HEK293 (cell line): Measurements from ENCODE around the gene PTMA.

Experiments used
- CTCF ChIA-PET: fragments of 350-600 bp; formaldehyde crosslinking; extraction: SDS; loops from one replicate; lab custom pipeline; 2021; ENCODE audit warnings: antibody characterized with exemption; lab: Yijun Ruan, JAX
- POLR2A ChIA-PET: fragments of 300-600 bp; formaldehyde crosslinking; extraction: SDS; loops from one replicate; lab custom pipeline; 2020; ENCODE audit warnings: antibody characterized with exemption, inconsistent platforms; lab: Yijun Ruan, JAX
- H3K27ac ChIP-seq: fragments of 200-500 bp; sonication (Bioruptor generic); 2 replicates; pipeline ENCODE4 v1.5.1; 2014; ENCODE audit warnings: low read depth, low read length, control low read depth, inconsistent platforms; ENCODE audit errors: extremely low read depth
- H3K36me3 ChIP-seq, 2 experiments: fragments of 200-500 bp in 1 of 2; sonication (Bioruptor generic) in 1 of 2; 1 replicate in 1 of 2; 2 replicates in 1 of 2; pipeline ENCODE4 v1.5.1; 2014 to 2017; ENCODE audit warnings: inconsistent platforms in 2 of 2, low read length in 2 of 2; ENCODE audit not compliant: control insufficient read depth in 2 of 2, insufficient read depth in 1 of 2
- H3K4me1 ChIP-seq: fragments of 200-500 bp; sonication (Bioruptor generic); 2 replicates; pipeline ENCODE4 v1.5.1; 2014; ENCODE audit warnings: mild to moderate bottlenecking, low read length, inconsistent platforms; ENCODE audit not compliant: control insufficient read depth, insufficient read depth
- H3K4me3 ChIP-seq: 2 replicates; pipeline ENCODE4 v1.5.1; 2011; ENCODE audit warnings: low read depth, mild to moderate bottlenecking, control low read depth, low read length, moderate library complexity
- H3K9me3 ChIP-seq: fragments of 200-500 bp; sonication (Bioruptor generic); 2 replicates; pipeline ENCODE4 v1.5.1; 2014; ENCODE audit warnings: low read depth, low read length, inconsistent platforms; ENCODE audit not compliant: control insufficient read depth, insufficient read depth
- BCL11B ChIP-seq: fragments of 450-650 bp; formaldehyde crosslinking; IDR thresholded peaks from 2 replicates; pipeline ENCODE4 v1.5.1; 2016; ENCODE audit warnings: low read depth, missing biosample characterization, missing genetic modification characterization
- IKZF3 ChIP-seq: fragments of 450-650 bp; IDR thresholded peaks from 2 replicates; pipeline ENCODE4 v1.5.0; 2018; ENCODE audit warnings: missing biosample characterization, mild to moderate bottlenecking, missing genetic modification characterization, moderate library complexity
- MEIS1 ChIP-seq: sonication (generic); formaldehyde crosslinking; IDR thresholded peaks from 2 replicates; pipeline ENCODE4 v1.8.1; 2022; ENCODE audit warnings: missing genetic modification reagents, mild to moderate bottlenecking, borderline replicate concordance
- SP3 ChIP-seq: fragments of 450-650 bp; formaldehyde crosslinking; IDR thresholded peaks from 2 replicates; pipeline ENCODE4 v1.5.1; 2016; ENCODE audit warnings: missing biosample characterization, missing genetic modification characterization
- SP7 ChIP-seq: fragments of 450-650 bp; formaldehyde crosslinking; IDR thresholded peaks from 2 replicates; pipeline ENCODE4 v1.5.1; 2016; ENCODE audit warnings: missing biosample characterization, missing genetic modification characterization
- WT1 ChIP-seq: fragments of 450-650 bp; formaldehyde crosslinking; IDR thresholded peaks from 2 replicates; pipeline ENCODE4 v1.5.1; 2016; ENCODE audit warnings: missing biosample characterization, missing genetic modification characterization
- ZIC2 ChIP-seq: fragments of 450-650 bp; formaldehyde crosslinking; IDR thresholded peaks from 2 replicates; pipeline ENCODE4 v1.5.1; 2016; ENCODE audit warnings: missing biosample characterization, missing genetic modification characterization
- ZNF133 ChIP-seq: fragments of 450-650 bp; formaldehyde crosslinking; IDR thresholded peaks from 2 replicates; pipeline ENCODE4 v1.5.1; 2016; ENCODE audit warnings: missing biosample characterization, missing genetic modification characterization
- ZNF175 ChIP-seq: fragments of 450-650 bp; formaldehyde crosslinking; IDR thresholded peaks from 2 replicates; pipeline ENCODE4 v1.5.1; 2016; ENCODE audit warnings: missing biosample characterization, missing genetic modification characterization
- ZNF239 ChIP-seq: fragments of 450-650 bp; formaldehyde crosslinking; IDR thresholded peaks from 2 replicates; pipeline ENCODE4 v1.5.1; 2016; ENCODE audit warnings: missing biosample characterization, missing genetic modification characterization
- ZNF292 ChIP-seq: fragments of 450-650 bp; formaldehyde crosslinking; IDR thresholded peaks from 2 replicates; pipeline ENCODE4 v1.5.1; 2016; ENCODE audit warnings: low read depth, missing biosample characterization, missing genetic modification characterization, borderline replicate concordance
- ZNF350 ChIP-seq: fragments of 450-650 bp; formaldehyde crosslinking; IDR thresholded peaks from 2 replicates; pipeline ENCODE4 v1.5.0; 2017; ENCODE audit warnings: missing biosample characterization, mild to moderate bottlenecking, missing genetic modification characterization
- ZNF354C ChIP-seq: fragments of 450-650 bp; formaldehyde crosslinking; IDR thresholded peaks from 2 replicates; pipeline ENCODE4 v1.5.1; 2016; ENCODE audit warnings: missing biosample characterization, missing genetic modification characterization, low read depth, borderline replicate concordance
- ZNF37A ChIP-seq: fragments of 450-650 bp; IDR thresholded peaks from 2 replicates; pipeline ENCODE4 v1.5.1; 2018; ENCODE audit warnings: missing biosample characterization, missing genetic modification characterization
- ZNF624 ChIP-seq: fragments of 450-650 bp; formaldehyde crosslinking; IDR thresholded peaks from 2 replicates; pipeline ENCODE4 v1.5.1; 2017; ENCODE audit warnings: missing biosample characterization, missing genetic modification characterization
- ZNF654 ChIP-seq: fragments of 450-650 bp; formaldehyde crosslinking; IDR thresholded peaks from 2 replicates; pipeline ENCODE4 v1.5.1; 2016; ENCODE audit warnings: low read depth, missing biosample characterization, missing genetic modification characterization
- ZNF76 ChIP-seq: fragments of 450-650 bp; formaldehyde crosslinking; IDR thresholded peaks from 2 replicates; pipeline ENCODE4; 2016; ENCODE audit warnings: low read depth, missing biosample characterization, missing genetic modification characterization, borderline replicate concordance
- TF ChIP-seq, protein P1 (sequence below): fragments of 450-650 bp; formaldehyde crosslinking; IDR thresholded peaks from 2 replicates; pipeline ENCODE4 v1.5.1; 2016; ENCODE audit warnings: missing biosample characterization, missing genetic modification characterization, low read depth
- TF ChIP-seq, protein P2 (sequence below): fragments of 450-650 bp; formaldehyde crosslinking; IDR thresholded peaks from 2 replicates; pipeline ENCODE4 v1.5.1; 2016; ENCODE audit warnings: missing biosample characterization, missing genetic modification characterization, borderline replicate concordance
- TF ChIP-seq, protein P3 (sequence below): fragments of 450-650 bp; formaldehyde crosslinking; IDR thresholded peaks from 2 replicates; pipeline ENCODE4 v1.5.1; 2016; ENCODE audit warnings: missing biosample characterization, missing genetic modification characterization
- TF ChIP-seq, protein P4 (sequence below): fragments of 450-650 bp; formaldehyde crosslinking; IDR thresholded peaks from 2 replicates; pipeline ENCODE4 v1.5.1; 2016; ENCODE audit warnings: missing biosample characterization, missing genetic modification characterization
- TF ChIP-seq, protein P5 (sequence below): fragments of 450-650 bp; formaldehyde crosslinking; IDR thresholded peaks from 2 replicates; pipeline ENCODE4 v1.5.1; 2017; ENCODE audit warnings: missing biosample characterization, missing genetic modification characterization

Gene PTMA

DNA sequence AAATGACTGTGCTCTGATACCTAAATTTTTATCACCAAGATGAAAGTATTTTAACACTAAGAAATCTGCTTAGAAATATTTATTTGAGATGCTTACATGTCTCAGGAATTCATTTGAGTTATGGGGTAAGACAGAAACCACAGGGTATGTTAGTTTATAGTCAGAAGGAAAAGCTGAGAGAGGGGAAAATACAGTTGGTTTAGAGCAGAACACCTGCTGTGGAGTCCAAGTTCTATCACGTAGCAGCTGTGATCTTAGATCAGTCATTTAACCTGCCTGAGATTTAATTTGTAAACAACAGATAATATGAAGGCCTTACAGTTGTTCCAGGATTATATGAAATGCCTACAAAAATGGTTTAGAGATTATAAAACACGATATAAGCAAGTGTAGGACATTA is 43.7 kb downstream of the PTMA start (continued):
- no peak for TF ChIP-seq ZNF350 (tag by site-specific recombination)
- TF ChIP-seq ZNF624 (tag by site-specific recombination), result no peak
- TF ChIP-seq ZNF175 (tag by site-specific recombination), result no peak
- no peak for TF ChIP-seq ZNF354C (tag by site-specific recombination)
- TF ChIP-seq, protein P1, sequence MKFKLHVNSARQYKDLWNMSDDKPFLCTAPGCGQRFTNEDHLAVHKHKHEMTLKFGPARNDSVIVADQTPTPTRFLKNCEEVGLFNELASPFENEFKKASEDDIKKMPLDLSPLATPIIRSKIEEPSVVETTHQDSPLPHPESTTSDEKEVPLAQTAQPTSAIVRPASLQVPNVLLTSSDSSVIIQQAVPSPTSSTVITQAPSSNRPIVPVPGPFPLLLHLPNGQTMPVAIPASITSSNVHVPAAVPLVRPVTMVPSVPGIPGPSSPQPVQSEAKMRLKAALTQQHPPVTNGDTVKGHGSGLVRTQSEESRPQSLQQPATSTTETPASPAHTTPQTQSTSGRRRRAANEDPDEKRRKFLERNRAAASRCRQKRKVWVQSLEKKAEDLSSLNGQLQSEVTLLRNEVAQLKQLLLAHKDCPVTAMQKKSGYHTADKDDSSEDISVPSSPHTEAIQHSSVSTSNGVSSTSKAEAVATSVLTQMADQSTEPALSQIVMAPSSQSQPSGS (tag by site-specific recombination), result no peak
- TF ChIP-seq ZNF133 (tag by site-specific recombination), result no peak

DNA sequence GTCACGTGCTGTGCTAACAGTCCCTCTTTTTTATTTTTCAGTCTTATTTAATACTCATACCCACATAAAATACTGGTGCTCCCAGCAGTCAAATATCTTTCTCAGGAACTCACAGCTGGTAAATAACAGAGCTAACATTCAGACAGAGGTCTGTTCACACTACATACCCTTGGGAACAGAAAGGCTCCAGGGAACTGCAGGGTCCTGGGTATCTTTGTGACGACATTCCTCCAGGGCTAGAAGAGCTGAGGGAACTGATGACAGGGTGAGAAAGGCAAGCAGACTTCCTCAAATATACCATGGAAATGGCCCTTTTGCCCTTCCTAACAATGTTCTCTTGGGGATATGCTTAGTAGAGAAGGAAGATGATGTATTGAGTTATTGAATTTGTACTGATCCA is 53.4 kb downstream of the PTMA start:
- no peaks in the 10 kb centered on the region for H3K9me3 ChIP-seq
- no peaks in the 10 kb centered on the region for H3K36me3 ChIP-seq
- H3K4me1 ChIP-seq, result no peaks in the 10 kb centered on the region
- no peak overlapping the region for H3K27ac ChIP-seq
- POLR2A ChIA-PET, result no interaction called here
- TF ChIP-seq MEIS1 (CRISPR knock-in tag) (no peak), ZNF76 (tag by site-specific recombination) (no peak), ZNF239 (no peak), SP3 (tag by site-specific recombination) (no peak), ZNF37A (tag by site-specific recombination) (no peak), ZIC2 (tag by site-specific recombination) (no peak), WT1 (tag by site-specific recombination) (no peak), ZNF654 (tag by site-specific recombination) (no peak), IKZF3 (no peak), SP7 (no peak), BCL11B (no peak), ZNF292 (tag by site-specific recombination) (no peak)
- TF ChIP-seq, protein P2, sequence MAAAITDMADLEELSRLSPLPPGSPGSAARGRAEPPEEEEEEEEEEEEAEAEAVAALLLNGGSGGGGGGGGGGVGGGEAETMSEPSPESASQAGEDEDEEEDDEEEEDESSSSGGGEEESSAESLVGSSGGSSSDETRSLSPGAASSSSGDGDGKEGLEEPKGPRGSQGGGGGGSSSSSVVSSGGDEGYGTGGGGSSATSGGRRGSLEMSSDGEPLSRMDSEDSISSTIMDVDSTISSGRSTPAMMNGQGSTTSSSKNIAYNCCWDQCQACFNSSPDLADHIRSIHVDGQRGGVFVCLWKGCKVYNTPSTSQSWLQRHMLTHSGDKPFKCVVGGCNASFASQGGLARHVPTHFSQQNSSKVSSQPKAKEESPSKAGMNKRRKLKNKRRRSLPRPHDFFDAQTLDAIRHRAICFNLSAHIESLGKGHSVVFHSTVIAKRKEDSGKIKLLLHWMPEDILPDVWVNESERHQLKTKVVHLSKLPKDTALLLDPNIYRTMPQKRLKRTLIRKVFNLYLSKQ (tag by site-specific recombination), result no peak
- TF ChIP-seq, protein P3, sequence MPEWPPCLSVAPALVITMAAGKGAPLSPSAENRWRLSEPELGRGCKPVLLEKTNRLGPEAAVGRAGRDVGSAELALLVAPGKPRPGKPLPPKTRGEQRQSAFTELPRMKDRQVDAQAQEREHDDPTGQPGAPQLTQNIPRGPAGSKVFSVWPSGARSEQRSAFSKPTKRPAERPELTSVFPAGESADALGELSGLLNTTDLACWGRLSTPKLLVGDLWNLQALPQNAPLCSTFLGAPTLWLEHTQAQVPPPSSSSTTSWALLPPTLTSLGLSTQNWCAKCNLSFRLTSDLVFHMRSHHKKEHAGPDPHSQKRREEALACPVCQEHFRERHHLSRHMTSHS (tag by site-specific recombination), result no peak
- TF ChIP-seq, protein P4, sequence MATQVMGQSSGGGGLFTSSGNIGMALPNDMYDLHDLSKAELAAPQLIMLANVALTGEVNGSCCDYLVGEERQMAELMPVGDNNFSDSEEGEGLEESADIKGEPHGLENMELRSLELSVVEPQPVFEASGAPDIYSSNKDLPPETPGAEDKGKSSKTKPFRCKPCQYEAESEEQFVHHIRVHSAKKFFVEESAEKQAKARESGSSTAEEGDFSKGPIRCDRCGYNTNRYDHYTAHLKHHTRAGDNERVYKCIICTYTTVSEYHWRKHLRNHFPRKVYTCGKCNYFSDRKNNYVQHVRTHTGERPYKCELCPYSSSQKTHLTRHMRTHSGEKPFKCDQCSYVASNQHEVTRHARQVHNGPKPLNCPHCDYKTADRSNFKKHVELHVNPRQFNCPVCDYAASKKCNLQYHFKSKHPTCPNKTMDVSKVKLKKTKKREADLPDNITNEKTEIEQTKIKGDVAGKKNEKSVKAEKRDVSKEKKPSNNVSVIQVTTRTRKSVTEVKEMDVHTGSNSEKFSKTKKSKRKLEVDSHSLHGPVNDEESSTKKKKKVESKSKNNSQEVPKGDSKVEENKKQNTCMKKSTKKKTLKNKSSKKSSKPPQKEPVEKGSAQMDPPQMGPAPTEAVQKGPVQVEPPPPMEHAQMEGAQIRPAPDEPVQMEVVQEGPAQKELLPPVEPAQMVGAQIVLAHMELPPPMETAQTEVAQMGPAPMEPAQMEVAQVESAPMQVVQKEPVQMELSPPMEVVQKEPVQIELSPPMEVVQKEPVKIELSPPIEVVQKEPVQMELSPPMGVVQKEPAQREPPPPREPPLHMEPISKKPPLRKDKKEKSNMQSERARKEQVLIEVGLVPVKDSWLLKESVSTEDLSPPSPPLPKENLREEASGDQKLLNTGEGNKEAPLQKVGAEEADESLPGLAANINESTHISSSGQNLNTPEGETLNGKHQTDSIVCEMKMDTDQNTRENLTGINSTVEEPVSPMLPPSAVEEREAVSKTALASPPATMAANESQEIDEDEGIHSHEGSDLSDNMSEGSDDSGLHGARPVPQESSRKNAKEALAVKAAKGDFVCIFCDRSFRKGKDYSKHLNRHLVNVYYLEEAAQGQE (tag by site-specific recombination), result no peak
- TF ChIP-seq, protein P5, sequence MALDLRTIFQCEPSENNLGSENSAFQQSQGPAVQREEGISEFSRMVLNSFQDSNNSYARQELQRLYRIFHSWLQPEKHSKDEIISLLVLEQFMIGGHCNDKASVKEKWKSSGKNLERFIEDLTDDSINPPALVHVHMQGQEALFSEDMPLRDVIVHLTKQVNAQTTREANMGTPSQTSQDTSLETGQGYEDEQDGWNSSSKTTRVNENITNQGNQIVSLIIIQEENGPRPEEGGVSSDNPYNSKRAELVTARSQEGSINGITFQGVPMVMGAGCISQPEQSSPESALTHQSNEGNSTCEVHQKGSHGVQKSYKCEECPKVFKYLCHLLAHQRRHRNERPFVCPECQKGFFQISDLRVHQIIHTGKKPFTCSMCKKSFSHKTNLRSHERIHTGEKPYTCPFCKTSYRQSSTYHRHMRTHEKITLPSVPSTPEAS (tag by site-specific recombination), result no peak
- TF ChIP-seq, all 188 proteins: peak for 0
- H3K4me3 ChIP-seq, result no peak overlapping the region
- CTCF ChIA-PET, result interaction anchor here (0.5 to 0.6 kb wide), 4 partner anchors 40 to 624 kb away, joined by 3 to 10 read pairs (median 4); no protein-coding TSS in a partner anchor
